Endothelial cell of hepatic sinusoid (primary cell): ENCODE data around the gene NBEAL2.
"Not testable (repeated sequence)": the region's sequence is repeated elsewhere in the genome, so short reads cannot be mapped to it uniquely, and the experiment has no call there.

Experiments used
- in situ Hi-C: cut with HindIII; loops from 2 replicates; pipeline ENCODE4 v1.10.0; 2017; ENCODE audit warnings: low sequenced_read_pairs

NBEAL2 gene

GRCh38 chr3:47034868-47035489, 55.5 kb downstream of the NBEAL2 start:
- in situ Hi-C loops = no loop called here

- in situ Hi-C loops = no loop called here
These were observed 56.2 kb downstream of the NBEAL2 start for GRCh38 chr3:47035645-47036044.

DNA sequence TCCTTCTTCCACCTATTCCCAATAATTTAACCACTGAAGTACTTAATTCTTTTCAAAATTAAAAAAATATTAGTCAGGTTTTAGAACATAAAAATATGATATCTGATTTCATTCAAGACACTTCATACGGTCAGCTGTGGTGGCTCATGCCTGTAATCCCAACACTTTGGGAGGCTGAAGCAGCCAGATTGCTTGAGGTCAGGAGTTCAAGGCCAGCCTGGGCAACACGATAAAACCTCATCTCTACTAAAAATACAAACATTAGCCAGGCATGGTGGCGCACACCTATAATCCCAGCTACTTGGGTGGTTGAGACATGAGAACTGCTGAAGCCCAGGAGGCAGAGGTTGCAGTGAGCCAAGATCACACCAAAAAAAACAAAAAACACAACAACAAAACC, 56.7 kb downstream of the NBEAL2 start:
- in situ Hi-C loops = no loop called here

DNA sequence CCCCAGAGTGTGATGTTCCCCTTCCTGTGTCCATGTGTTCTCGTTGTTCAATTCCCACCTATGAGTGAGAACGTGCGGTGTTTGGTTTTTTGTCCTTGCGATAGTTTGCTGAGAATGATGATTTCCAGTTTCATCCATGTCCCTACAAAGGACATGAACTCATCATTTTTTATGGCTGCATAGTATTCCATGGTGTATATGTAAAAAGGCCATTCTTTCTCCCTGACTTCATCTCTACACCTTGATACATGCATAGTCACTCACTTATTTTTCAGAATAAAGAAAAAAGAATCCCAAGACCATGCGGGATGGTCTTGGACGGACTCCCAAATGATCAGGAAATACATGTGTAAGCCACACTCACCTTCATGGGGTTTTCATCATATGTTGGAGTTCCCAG, 57.8 kb downstream of the NBEAL2 start:
- in situ Hi-C loops = not testable (repeated sequence)

GRCh38 chr3:47041114-47041513, 61.6 kb downstream of the NBEAL2 start:
- in situ Hi-C loops = loop anchor here (5.0 to 10.0 kb wide), 2 partner anchors 46 to 106 kb away; no protein-coding TSS in a partner anchor

GRCh38 chr3:47042231-47042791, 62.8 kb downstream of the NBEAL2 start:
- in situ Hi-C loops = loop anchor here (5.0 to 10.0 kb wide), 2 partner anchors 45 to 108 kb away; no protein-coding TSS in a partner anchor

DNA sequence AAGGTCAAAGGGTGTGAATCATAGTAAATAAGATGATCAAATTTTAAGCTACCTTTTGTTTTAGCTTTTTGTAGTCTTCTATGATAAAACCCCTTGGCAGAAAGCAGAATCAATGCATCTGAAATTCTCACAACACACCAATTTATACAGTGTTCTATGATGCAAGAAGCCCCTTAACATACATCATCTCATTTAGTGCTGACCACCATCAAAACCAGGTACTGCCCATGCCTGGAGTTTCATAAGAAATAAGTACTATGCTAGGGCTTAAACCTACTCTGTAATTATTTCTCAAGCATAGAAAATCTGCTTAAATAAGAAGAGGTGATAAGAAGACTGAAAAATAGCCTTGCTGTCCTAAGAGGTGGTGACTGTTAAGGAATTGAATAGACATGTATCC, 67.6 kb downstream of the NBEAL2 start:
- in situ Hi-C loops = loop anchor here (5.0 to 10.0 kb wide), 2 partner anchors 75 to 112 kb away; no protein-coding TSS in a partner anchor

DNA sequence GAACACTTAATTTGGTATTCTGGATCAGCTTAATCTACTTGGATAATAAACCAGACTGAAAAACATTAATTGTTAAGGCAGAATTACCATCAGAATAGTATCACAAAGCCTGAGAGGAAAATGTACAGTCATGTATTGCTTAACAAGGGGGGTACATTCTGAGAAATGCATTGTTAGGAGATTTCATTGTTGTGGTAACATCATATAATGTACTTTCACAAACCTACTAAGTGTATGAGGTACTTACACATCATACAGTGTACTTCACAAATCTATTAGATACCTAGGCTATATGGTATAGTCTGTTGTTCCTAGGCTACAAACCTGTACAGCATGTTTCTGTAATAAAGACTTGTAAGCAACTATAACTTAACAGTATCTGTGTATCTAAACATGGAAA, 68.2 kb downstream of the NBEAL2 start:
- in situ Hi-C loops = loop anchor here (5.0 to 10.0 kb wide), 2 partner anchors 75 to 113 kb away; no protein-coding TSS in a partner anchor

GRCh38 chr3:47054412-47054811, 74.9 kb downstream of the NBEAL2 start:
- in situ Hi-C loops = no loop called here

DNA sequence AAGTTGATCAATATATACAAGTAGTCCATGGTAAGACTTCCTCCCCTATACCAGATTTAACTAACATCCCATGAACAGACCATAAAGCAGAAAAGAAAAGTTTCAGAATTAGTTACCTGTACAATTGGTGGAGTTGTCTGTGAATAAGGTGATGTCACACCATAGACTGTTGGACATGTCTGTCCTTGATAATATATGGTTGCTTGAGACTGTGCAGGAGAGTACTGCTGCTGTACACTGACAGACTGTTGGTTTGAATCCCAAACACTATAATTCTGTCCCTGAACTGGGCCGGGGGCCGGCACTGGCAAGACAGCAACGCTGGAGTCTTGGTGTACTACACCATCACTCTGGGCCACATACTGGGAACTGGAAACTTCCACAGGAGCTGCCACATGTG, 77.2 kb downstream of the NBEAL2 start:
- in situ Hi-C loops = no loop called here

- in situ Hi-C loops = no loop called here
These were observed 77.8 kb downstream of the NBEAL2 start for GRCh38 chr3:47057212-47057671.
